NB4 (cell line): Measurements from ENCODE around the gene NR3C1.

ENCODE experiments used
- DNase-seq: peaks from one replicate; pipeline ENCODE4 v3.0.0; 2010; ENCODE audit warnings: low read depth
- H3K4me3 ChIP-seq: one replicate; pipeline ENCODE4 v1.5.1; 2011; ENCODE audit warnings: mild to moderate bottlenecking, low read depth, low read length, moderate library complexity
- CTCF ChIP-seq: IDR thresholded peaks from one replicate; pipeline ENCODE4 v1.5.1; 2012; ENCODE audit warnings: low read depth, low read length
- MYC ChIP-seq: IDR thresholded peaks from 2 replicates; pipeline ENCODE4 v1.6.1; 2011; ENCODE audit warnings: low read depth, low read length
- POLR2A ChIP-seq: IDR thresholded peaks from 2 replicates; pipeline ENCODE4 v1.6.1; 2011; ENCODE audit warnings: mild to moderate bottlenecking; ENCODE audit not compliant: insufficient read length; ENCODE audit errors: extremely low read depth
- TF ChIP-seq, protein P1 (sequence below): IDR thresholded peaks from 2 replicates; pipeline ENCODE4 v1.6.1; 2011; ENCODE audit warnings: low read depth, low read length

The NR3C1 gene

GRCh38 chr5:143397302-143398052, 6.0 kb downstream of the NR3C1 start:
- no peak for DNase-seq
- H3K4me3 ChIP-seq = peak overlapping the region; percentile 95
- no peak for TF ChIP-seq MYC
- TF ChIP-seq CTCF = no peak
- TF ChIP-seq, protein P1, sequence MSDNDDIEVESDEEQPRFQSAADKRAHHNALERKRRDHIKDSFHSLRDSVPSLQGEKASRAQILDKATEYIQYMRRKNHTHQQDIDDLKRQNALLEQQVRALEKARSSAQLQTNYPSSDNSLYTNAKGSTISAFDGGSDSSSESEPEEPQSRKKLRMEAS = no peak
- TF ChIP-seq POLR2A = no peak

- TF ChIP-seq MYC (no peak), CTCF (no peak), POLR2A (no peak)
- TF ChIP-seq, protein P1 = no peak
- DNase-seq = no peak
- H3K4me3 ChIP-seq = peak overlapping the region; percentile 95
Measured at GRCh38 chr5:143396353-143396940, 7.0 kb downstream of the NR3C1 start.

- H3K4me3 ChIP-seq = peak overlapping the region; percentile 95
- no peak for DNase-seq
- TF ChIP-seq CTCF (no peak), MYC (no peak), POLR2A (no peak)
- TF ChIP-seq, protein P1 = no peak
Measured at GRCh38 chr5:143395638-143396352, 7.7 kb downstream of the NR3C1 start.

DNA sequence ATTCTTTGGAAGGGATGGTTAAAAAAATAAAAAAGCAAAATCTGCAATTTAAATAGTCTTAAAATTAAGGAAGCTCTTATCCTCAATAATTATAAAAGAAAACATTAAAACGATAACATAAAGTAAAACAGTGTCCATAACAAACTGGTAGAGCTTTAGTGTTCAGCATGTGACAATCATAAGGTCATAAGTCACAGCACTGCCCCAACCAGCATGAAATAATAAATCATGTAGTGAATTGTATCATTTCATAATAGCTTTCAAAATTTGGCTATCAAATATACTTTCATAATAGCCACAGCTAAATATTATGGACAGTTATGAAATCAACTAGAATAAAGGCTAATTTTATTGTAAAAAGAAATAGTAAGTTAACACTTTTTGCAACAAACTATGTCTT, 10.0 kb downstream of the NR3C1 start:
- DNase-seq = no peak
- TF ChIP-seq CTCF = no peak
- no peak for TF ChIP-seq POLR2A
- TF ChIP-seq MYC = no peak
- TF ChIP-seq, protein P1 = no peak
- H3K4me3 ChIP-seq = peak overlapping the region; percentile 5

DNA sequence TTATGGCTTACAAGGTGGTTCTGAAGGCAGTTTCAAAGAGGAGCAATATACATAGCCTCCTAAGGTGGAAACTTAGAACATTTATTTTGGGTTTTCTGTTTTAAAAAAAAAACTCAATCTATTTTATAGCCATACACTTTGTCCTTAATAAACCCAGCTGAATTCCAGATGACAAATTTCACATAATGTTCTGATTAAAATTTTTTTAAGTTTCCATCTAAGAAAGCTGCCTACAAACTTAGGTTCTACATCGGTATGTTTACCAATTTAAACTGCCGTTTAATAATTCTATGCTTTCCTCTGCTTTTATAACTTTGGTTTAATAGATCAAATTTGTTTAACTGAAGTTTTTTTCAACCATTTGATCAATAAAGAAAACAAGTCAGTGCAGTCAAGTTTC, 12.5 kb downstream of the NR3C1 start:
- TF ChIP-seq CTCF (no peak), POLR2A (no peak), MYC (no peak)
- TF ChIP-seq, protein P1 = no peak
- no peak overlapping the region for H3K4me3 ChIP-seq
- no peak for DNase-seq
